LHCN-M2 (cell line): ENCODE data around the gene SYT11. TPM values are rescaled to one million over a fixed set of nuclear protein-coding genes. Genes with fewer than 3 reads are reported as not detected.

ENCODE experiments used
- total RNA-seq: library from RNA; depleted of rRNA; stranded (reverse); fragments of >200 nt; gene quantifications from 2 replicates; pipeline ENCODE4 v1.2.3, GENCODE V29; 2014; rRNA removed

The SYT11 gene
- total RNA-seq, 1 experiment from 2014 or later: 17.4 TPM

Other genes starting within 250 kb of the SYT11 start
- gene MSTO1, start 249.3 kb upstream of the SYT11 start, total RNA-seq: 25.5 and 31.5 TPM in 2 replicates
- 31.0 and 35.4 TPM in 2 replicates for gene YY1AP1, start 170.8 kb upstream of the SYT11 start, total RNA-seq
- 78.7 and 79.4 TPM in 2 replicates for gene DAP3, start 170.5 kb upstream of the SYT11 start, total RNA-seq
- gene GON4L, start 2.4 kb upstream of the SYT11 start, total RNA-seq: 20.5 and 21.1 TPM in 2 replicates
- gene RIT1, start 51.8 kb downstream of the SYT11 start, total RNA-seq: 23.1 and 32.9 TPM in 2 replicates
- 29.6 and 30.3 TPM in 2 replicates for gene KHDC4, start 74.8 kb downstream of the SYT11 start, total RNA-seq
- not detected in 2 replicates for gene RXFP4, start 82.1 kb downstream of the SYT11 start, total RNA-seq
- gene ARHGEF2, start 119.0 kb downstream of the SYT11 start, total RNA-seq: 228 and 262 TPM in 2 replicates
- 229 and 351 TPM in 2 replicates for gene SSR2, start 161.4 kb downstream of the SYT11 start, total RNA-seq
- gene UBQLN4, start 194.2 kb downstream of the SYT11 start, total RNA-seq: 34.1 and 37.7 TPM in 2 replicates
- 67.3 and 70.9 TPM in 2 replicates for gene LAMTOR2, start 195.2 kb downstream of the SYT11 start, total RNA-seq
- not detected in 2 replicates for gene RAB25, start 201.6 kb downstream of the SYT11 start, total RNA-seq
- gene MEX3A, start 222.9 kb downstream of the SYT11 start, total RNA-seq: 4.9 and 5.8 TPM in 2 replicates